ENCODE measurements around the gene ADGRV1.
"Not testable (repeated sequence)": the region's sequence is repeated elsewhere in the genome, so short reads cannot be mapped to it uniquely, and the experiment has no call there.

DNA sequence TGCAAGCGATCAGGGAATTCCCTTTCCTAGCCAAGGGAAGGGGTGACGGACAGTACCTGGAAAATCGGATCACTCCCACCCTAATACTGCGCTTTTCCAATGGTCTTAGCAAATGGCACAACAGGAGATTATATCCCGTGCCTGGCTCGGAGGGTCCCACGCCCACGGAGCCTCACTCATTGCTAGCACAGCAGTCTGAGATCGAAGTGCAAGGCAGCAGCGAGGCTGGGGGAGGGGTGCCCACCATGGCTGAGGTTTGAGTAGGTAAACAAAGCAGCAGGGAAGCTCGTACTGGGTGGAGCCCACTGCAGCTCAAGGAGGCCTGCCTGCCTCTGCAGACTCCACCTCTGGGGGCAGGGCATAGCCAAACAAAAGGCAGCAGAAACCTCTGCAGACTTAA, 411.3 kb downstream of the ADGRV1 start:
- TF ChIP-seq POLR2AphosphoS5 (IDR thresholded peaks at IDR 0.05; ENCODE audit: low read depth, low read length); POLR2A (IDR thresholded peaks at IDR 0.05; ENCODE audit: low read depth, low read length); TAF1 (IDR thresholded peaks at IDR 0.05; ENCODE audit: borderline replicate concordance, low read depth, low read length): not testable (repeated sequence)
